ENCODE data around the gene L3MBTL1.

Gene L3MBTL1

DNA sequence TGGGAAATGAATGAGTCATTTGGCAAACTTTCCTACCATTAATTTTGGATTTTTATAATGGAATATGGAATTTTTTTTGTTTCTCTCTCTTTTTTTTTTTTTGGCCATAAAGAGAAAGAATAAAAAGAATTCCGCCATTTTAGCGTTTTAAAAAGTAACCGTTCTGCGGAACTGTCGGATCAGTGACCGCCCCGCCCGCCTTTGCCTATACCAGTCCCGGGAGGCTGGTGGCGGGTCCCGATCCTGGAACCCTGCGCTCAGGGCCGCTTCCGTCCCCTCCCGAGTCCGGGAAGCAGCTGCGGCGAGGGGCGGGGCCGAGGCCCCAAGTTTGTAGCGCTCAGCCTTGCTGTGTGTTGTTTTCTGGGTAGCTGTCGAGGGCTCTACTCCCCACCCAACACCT, 609 bp downstream of the L3MBTL1 start:
- no peak for DNase-seq (ENCODE audit: extremely low read depth, low read depth)
- TF ChIP-seq, protein P1, sequence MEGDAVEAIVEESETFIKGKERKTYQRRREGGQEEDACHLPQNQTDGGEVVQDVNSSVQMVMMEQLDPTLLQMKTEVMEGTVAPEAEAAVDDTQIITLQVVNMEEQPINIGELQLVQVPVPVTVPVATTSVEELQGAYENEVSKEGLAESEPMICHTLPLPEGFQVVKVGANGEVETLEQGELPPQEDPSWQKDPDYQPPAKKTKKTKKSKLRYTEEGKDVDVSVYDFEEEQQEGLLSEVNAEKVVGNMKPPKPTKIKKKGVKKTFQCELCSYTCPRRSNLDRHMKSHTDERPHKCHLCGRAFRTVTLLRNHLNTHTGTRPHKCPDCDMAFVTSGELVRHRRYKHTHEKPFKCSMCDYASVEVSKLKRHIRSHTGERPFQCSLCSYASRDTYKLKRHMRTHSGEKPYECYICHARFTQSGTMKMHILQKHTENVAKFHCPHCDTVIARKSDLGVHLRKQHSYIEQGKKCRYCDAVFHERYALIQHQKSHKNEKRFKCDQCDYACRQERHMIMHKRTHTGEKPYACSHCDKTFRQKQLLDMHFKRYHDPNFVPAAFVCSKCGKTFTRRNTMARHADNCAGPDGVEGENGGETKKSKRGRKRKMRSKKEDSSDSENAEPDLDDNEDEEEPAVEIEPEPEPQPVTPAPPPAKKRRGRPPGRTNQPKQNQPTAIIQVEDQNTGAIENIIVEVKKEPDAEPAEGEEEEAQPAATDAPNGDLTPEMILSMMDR (IDR thresholded peaks at IDR 0.05; ENCODE audit: low read depth, low read length): no peak

DNA sequence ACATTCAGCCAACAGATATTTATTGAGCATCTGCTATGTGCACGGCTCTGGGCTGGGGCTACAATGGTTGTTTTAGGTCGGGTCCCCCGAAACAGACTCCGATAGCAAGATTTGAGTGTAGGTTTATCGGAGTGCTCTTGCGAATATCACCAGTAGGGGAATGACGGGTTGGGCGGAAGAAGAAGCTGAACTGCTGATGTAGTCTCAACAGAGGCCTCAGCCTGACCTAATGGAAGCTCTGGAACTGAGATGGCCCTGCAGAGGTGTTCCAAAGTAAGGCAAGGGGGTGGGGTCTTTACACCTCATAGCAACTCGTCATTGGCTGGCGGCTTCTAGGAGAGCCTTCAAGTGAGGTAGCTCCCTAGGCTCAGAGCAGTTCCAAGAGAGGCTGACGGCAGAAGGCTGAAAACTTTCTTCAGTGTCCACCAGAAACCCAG, 1.1 kb downstream of the L3MBTL1 start:
- TF ChIP-seq, protein P1 (IDR thresholded peaks at IDR 0.05; ENCODE audit: low read depth, low read length): no peak
- no peak for DNase-seq (ENCODE audit: extremely low read depth, low read depth)

DNA sequence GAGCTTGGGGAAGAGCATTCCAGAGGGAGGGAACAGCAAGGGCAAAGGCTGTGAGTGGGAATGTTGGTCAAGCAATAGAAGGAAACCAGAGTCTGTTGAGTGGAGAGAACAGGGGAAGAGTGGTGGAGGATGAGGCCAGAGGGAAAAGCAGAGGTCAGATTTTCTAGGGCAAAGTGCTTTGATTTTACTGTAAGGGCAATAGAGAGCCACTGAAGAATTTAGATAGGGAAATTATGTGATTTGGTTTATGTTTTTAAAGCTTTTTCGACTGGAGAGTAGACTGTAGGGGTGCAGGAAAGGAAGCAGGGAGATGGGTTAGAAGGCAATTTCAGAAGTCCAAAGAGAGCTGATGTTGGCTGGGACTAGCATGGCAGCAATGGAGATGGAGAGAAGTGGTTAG, 4.4 kb downstream of the L3MBTL1 start:
- no peak for DNase-seq (ENCODE audit: extremely low read depth, low read depth)
- TF ChIP-seq, protein P1 (IDR thresholded peaks at IDR 0.05; ENCODE audit: low read depth, low read length): no peak

DNA sequence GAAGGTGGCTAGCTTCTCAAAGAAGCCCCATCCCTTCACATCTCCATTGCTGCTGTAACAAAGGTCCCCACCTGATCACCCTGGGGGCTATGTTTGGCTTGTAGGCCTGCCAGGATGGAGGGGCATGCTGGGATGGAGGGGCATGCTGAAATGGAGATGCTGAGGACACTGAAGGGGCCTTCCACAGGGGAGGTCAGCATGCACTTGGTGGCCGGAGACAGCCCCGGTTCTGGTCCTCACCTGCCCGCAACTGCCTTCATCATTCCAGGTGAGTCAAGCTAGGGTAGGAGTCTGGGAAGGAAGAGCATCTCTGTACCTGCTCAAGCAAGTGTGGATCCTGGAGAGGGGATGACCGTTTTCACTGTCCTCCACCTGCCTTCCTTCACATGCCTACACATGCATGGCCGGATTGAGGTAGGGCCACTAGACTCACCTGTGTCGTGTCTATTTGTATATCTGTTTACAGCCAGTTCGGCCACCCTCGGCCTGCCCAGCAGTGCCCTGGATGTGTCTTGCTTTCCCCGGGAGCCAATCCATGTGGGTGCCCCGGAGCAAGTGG, 6.0 kb downstream of the L3MBTL1 start:
- TF ChIP-seq, protein P1 (IDR thresholded peaks at IDR 0.05; ENCODE audit: low read depth, low read length): no peak
- no peak for DNase-seq (ENCODE audit: extremely low read depth, low read depth)

DNA sequence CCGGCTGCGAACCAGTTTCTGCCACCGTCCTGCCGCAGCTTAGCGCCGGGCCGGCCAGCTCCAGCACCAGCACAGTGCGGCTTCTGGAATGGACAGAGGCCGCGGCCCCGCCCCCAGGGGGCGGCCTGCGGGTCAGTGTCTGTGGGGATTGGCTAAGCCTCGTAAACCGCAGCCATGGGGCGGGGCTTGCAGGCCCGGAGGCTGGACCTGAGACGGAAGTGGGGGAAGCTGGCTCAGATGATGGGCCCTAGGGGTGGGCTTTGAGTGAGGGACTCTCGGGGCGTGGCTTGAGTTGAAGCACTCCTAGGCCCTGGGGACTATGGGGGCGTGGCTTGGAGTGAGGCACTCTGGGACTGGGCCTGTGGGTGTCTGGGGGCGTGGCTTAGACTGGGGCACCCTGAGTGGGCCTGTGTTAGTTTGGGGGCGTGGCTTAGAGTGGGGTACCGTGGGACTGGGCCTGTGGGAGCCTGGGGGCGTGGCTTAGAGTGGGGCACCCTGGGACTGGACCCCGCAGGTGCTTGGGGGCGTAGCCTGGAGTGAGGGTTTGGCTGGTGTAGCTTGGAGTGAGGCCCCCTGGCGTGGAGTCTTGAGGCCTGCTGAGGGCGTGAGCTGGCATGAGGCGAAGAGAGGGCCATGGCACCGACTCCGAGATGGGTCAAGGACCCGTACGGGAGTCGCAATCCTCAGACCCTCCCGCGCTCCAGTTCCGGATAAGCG, 6.6 kb downstream of the L3MBTL1 start:
- peak; percentile 98 for DNase-seq (ENCODE audit: extremely low read depth, low read depth)
- TF ChIP-seq, protein P1 (IDR thresholded peaks at IDR 0.05; ENCODE audit: low read depth, low read length): peak; percentile 31

DNA sequence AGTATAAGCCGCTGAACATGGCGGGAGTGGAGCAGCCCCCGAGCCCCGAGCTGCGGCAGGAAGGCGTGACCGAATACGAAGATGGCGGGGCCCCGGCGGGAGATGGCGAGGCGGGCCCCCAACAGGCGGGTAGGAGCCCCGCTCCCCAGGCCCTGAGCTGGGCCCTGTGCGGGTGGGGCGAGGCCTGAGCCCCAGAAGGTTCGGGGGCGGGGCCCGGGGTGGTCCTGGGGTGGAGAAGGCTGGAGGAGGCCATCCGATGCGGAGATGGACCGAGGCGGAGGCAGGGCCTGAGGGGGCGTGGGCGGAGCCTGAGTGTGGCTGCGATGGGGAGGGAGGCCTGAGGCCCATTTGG, 7.1 kb downstream of the L3MBTL1 start:
- TF ChIP-seq, protein P1 (IDR thresholded peaks at IDR 0.05; ENCODE audit: low read depth, low read length): no peak
- DNase-seq (ENCODE audit: extremely low read depth, low read depth): no peak

DNA sequence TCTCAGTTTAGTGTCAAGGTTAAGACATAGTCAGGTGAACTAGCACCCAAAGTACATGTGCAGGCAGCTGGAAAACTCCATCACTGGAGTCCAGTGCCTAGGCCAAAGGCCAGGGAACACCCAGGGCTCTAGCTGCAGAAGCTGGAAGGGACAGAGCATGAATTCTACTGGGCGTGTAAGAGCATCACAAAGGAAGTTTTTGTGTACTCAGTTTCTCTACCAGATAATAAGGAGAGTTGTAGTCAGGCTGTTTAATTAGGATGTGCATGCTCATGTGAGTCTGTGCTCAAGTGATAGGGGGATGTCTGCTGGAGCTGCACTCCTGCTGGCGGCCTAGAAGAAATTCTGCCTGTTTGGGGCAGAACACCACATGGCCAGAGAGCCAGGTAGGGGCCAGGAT, 8.1 kb downstream of the L3MBTL1 start:
- TF ChIP-seq, protein P1 (IDR thresholded peaks at IDR 0.05; ENCODE audit: low read depth, low read length): no peak
- no peak for DNase-seq (ENCODE audit: extremely low read depth, low read depth)

All from AG09319 (cell line).